Esophagus (tissue), 2 donors: ENCODE data around the gene ADCY4. TPM values are rescaled to one million over a fixed set of nuclear protein-coding genes. Genes with fewer than 3 reads are reported as not detected.

Experiments
- H3K27ac ChIP-seq, 2 donors: one replicate each; pipeline ENCODE4 v1.5.1; 2013; ENCODE audit warnings: low read depth in 2 of 2, mild to moderate bottlenecking in 2 of 2, inconsistent platforms in 1 of 2, low read length in 1 of 2, moderate library complexity in 1 of 2
- H3K27me3 ChIP-seq, 2 donors: one replicate each; pipeline ENCODE4 v1.6.1; 2013; ENCODE audit warnings: low read length in 2 of 2, control low read depth in 1 of 2, mild to moderate bottlenecking in 1 of 2; ENCODE audit not compliant: insufficient read depth in 2 of 2, control insufficient read depth in 1 of 2
- H3K36me3 ChIP-seq, 2 donors: one replicate each; pipeline ENCODE4 v1.6.1; 2013; ENCODE audit warnings: low read length in 1 of 2; ENCODE audit not compliant: control insufficient read depth in 2 of 2, insufficient read depth in 2 of 2
- H3K4me1 ChIP-seq, 2 donors: one replicate each; pipeline ENCODE4 v1.6.1; 2013; ENCODE audit warnings: low read length in 1 of 2; ENCODE audit not compliant: control insufficient read depth in 2 of 2, insufficient read depth in 2 of 2
- H3K4me3 ChIP-seq, 2 donors: one replicate each; pipeline ENCODE4 v1.5.1; 2013; ENCODE audit warnings: low read length in 2 of 2, mild to moderate bottlenecking in 2 of 2, low read depth in 1 of 2, moderate library complexity in 1 of 2
- H3K9me3 ChIP-seq, 2 donors: one replicate each; pipeline ENCODE4 v1.6.1; 2013; ENCODE audit warnings: mild to moderate bottlenecking in 2 of 2, low read depth in 1 of 2, low read length in 1 of 2, moderate library complexity in 1 of 2; ENCODE audit not compliant: control insufficient read depth in 2 of 2, insufficient read depth in 1 of 2
- WGBS, 2 donors: extraction: QIAGEN DNeasy Blood & Tissue Kit; methylation state at CpG; one replicate each; pipeline ENCODE4 v1.1.7; 2013; 5-methylcytosine and 5-hydroxymethylcytosine counted together
- polyA plus RNA-seq, 2 donors: library from polyadenylated mRNA; stranded (reverse); fragments of 200-250 nt; gene quantifications; one replicate each; pipeline ENCODE4 v1.2.3, GENCODE V29; 2013
- donor health status: healthy with polysubstance abuse.
- donor health status: Bipolar disorder and iron deficiency.

The ADCY4 gene
- polyA plus RNA-seq, 2 donors, result 10.2 to 23.3 TPM

DNA sequence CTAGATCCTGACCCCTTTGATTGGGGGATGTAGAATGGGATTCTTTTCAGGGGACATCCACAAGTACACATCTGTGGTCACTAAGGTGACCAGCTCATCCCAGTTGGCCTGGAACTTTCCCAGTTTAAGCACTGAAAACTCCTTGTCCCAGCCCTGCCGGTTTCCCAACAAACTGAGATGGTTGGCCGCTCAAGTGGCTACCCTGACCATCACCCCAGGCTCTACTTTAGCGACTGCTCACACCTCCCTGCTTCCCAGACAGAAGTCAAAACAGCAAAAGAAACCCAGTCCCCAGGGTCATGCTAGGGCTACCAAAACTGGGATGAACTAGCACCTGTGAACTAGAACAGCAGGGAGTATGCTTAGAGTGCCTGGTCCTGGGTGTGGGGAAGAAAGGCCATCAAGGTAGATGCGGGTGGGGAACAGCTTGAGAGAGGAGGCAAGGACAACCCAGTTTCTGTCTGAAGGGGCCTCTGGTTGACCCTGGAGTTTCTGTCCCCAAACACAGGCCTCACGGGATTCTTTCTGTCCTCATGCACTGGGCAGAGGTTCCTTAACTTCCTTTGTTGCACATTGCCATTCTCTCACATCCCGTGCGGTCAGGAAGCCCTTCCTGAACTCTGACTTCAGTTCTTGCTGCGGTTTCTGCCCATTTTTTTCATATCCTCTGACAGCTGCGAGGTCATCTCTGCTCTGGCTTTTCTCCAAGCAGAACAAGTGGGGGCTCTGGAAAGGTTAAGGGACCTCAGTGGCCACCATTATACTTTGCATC, 21.9 kb downstream of the ADCY4 start:
- WGBS, 2 donors, result 66 to 69% methylated on average over 9 of the region's 9 CpGs
- Histone ChIP-seq H3K36me3 (no peaks in the 10 kb centered on the region), H3K4me3 (peak overlapping the region in 1 of 2 donors; percentile 16), H3K27me3 (no peaks in the 10 kb centered on the region), H3K9me3 (no peaks in the 10 kb centered on the region), H3K27ac (peak overlapping the region; percentile 79 to 94), H3K4me1 (peaks cover 13 to 57% of the 10 kb centered on the region in 2 donors)

DNA sequence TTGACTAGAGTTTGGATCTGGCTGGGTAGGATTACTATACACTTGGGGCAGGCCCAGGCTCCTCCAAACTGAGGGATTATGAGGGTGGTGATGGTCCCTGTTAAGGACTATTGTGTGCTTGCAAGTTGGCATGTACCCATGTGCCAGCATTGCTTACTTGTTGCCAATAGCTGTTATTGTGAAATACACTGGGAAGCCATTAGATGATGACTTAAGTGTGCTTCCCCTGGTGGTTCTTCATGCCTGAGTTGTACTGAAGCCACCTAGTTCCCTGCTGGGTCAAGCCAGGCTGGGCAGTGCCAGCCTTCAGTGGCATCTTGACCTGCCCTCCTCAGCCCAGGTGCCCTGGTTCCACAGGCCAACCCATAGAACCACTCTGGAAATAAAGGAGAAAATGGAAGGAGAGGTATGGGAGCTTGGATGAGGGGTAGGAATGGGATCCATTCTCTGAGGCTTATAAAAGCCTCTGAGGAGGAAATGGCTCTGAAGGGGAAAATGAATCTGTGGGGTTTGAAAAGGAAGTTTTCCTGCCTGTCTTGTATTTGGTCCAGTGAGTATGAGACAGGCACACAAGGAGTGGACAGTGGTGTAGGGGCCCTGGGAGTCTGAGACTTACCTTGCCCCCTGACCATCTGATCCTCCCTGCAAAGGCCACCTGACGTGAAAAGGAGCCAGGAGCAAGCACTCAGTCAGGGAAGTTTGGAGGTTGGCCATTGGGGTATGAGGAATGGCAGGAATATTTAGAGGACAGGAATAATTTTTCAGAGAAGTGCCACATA, 22.8 kb downstream of the ADCY4 start:
- H3K9me3 ChIP-seq, result no peaks in the 10 kb centered on the region
- peaks cover 13 to 57% of the 10 kb centered on the region in 2 donors for H3K4me1 ChIP-seq
- peaks cover 3 to 7% of the 10 kb centered on the region in 2 donors for H3K36me3 ChIP-seq
- peak overlapping the region; percentile 47 to 70 for H3K4me3 ChIP-seq
- H3K27me3 ChIP-seq, result no peaks in the 10 kb centered on the region
- WGBS, 2 donors, result 72 to 91% methylated on average over 1 of the region's 1 CpG
- peak overlapping the region; percentile 93 to 94 for H3K27ac ChIP-seq

DNA sequence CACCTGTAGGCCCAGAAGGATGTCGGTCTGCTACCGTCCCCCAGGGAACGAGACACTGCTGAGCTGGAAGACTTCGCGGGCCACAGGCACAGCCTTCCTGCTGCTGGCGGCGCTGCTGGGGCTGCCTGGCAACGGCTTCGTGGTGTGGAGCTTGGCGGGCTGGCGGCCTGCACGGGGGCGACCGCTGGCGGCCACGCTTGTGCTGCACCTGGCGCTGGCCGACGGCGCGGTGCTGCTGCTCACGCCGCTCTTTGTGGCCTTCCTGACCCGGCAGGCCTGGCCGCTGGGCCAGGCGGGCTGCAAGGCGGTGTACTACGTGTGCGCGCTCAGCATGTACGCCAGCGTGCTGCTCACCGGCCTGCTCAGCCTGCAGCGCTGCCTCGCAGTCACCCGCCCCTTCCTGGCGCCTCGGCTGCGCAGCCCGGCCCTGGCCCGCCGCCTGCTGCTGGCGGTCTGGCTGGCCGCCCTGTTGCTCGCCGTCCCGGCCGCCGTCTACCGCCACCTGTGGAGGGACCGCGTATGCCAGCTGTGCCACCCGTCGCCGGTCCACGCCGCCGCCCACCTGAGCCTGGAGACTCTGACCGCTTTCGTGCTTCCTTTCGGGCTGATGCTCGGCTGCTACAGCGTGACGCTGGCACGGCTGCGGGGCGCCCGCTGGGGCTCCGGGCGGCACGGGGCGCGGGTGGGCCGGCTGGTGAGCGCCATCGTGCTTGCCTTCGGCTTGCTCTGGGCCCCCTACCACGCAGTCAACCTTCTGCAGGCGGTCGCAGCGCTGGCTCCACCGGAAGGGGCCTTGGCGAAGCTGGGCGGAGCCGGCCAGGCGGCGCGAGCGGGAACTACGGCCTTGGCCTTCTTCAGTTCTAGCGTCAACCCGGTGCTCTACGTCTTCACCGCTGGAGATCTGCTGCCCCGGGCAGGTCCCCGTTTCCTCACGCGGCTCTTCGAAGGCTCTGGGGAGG, 23.9 kb downstream of the ADCY4 start, which contains the start of gene LTB4R:
TSS of gene LTB4R (plus strand) at position 857 of the 959 bp plus-strand sequence. CDS start 4,150 bp downstream, outside the sequence.
- peaks cover 6 to 48% of the 10 kb centered on the region in 2 donors for H3K4me1 ChIP-seq
- WGBS, 2 donors, result 3 to 16% methylated on average over 96 to 99 of the region's 99 CpGs

DNA sequence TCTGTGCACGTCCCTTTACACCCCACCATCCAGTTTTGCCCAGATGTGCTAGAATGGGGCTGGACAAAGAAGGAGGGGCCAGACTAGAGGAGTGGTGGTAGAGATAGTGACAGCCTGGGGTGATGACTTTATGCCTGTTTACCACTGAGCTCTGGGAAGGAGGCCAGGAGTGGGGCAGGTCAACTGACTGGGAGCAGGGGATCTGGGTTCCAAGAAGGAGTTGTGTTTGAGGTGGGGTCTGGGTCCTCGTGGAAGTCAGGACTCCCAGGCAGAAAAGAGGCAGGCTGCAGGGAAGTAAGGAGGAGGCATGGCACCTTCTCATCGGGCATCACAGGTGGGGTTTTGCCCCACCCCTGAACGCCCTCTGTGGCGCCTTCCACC, 24.6 kb downstream of the ADCY4 start:
- H3K4me1 ChIP-seq, result peaks cover 6 to 41% of the 10 kb centered on the region in 2 donors
- no peaks in the 10 kb centered on the region for H3K27me3 ChIP-seq
- peak overlapping the region; percentile 47 to 70 for H3K4me3 ChIP-seq
- H3K9me3 ChIP-seq, result no peaks in the 10 kb centered on the region
- WGBS, 2 donors, result 15 to 23% methylated on average over 5 of the region's 5 CpGs
- peaks cover 7 to 21% of the 10 kb centered on the region in 2 donors for H3K36me3 ChIP-seq
- peak overlapping the region; percentile 93 to 94 for H3K27ac ChIP-seq

More for the DNA sequence above, 23.9 kb downstream of the ADCY4 start, which contains the start of gene LTB4R:
- H3K9me3 ChIP-seq, result no peaks in the 10 kb centered on the region
- H3K27ac ChIP-seq, result peak within 1 kb of the TSS; percentile 93 to 94
- peaks cover 7 to 15% of the 10 kb centered on the region in 2 donors for H3K36me3 ChIP-seq
- H3K27me3 ChIP-seq, result no peaks in the 10 kb centered on the region
- peak within 1 kb of the TSS; percentile 47 to 70 for H3K4me3 ChIP-seq

DNA sequence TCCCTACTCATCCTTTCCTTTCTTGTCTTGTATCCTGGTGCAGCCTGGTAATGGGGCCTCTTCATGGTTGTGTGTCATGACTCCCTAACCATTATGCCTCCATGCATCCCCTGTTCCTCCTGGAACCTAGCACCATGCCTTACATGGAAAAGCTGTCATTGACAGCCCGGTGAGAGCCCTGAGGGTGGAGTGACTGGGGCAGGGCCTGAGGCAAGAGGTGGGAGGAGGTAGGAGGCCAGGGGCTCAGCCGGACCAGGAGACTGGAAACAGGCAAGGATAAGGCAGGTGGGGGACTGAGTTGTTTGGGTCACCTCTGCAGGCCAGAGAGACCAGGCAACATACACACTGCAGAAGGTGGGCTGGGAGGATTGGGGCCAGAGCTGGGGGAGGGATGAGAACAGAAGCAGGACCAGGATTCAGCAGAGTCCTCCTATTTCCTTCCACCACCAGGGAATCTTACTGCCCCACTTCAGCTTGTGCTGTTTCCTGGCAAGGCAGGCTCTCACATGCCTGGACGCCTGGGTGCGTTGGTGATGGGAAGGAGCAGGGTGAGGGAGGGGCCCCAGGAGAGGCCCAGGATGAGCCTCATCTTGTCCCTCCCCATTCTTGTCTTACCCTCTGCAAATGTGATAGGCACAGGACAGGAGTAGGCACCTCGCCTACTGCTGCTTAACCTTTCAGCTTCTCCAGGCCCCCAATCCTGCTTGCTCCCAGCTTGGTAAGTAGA, 25.2 kb downstream of the ADCY4 start, which contains the start of gene LTB4R2:
TSS of gene LTB4R2 (plus strand) at position 603 of the 727 bp plus-strand sequence. CDS start 525 bp downstream, outside the sequence.
- Histone ChIP-seq H3K27me3 (no peaks in the 10 kb centered on the region), H3K9me3 (no peaks in the 10 kb centered on the region), H3K27ac (peak within 1 kb of the TSS; percentile 93 to 94), H3K36me3 (peaks cover 10 to 26% of the 10 kb centered on the region in 2 donors), H3K4me3 (peak within 1 kb of the TSS; percentile 47 to 70), H3K4me1 (peaks cover 6 to 35% of the 10 kb centered on the region in 2 donors)
- 46 to 48% methylated on average over 5 of the region's 5 CpGs for WGBS, 2 donors

DNA sequence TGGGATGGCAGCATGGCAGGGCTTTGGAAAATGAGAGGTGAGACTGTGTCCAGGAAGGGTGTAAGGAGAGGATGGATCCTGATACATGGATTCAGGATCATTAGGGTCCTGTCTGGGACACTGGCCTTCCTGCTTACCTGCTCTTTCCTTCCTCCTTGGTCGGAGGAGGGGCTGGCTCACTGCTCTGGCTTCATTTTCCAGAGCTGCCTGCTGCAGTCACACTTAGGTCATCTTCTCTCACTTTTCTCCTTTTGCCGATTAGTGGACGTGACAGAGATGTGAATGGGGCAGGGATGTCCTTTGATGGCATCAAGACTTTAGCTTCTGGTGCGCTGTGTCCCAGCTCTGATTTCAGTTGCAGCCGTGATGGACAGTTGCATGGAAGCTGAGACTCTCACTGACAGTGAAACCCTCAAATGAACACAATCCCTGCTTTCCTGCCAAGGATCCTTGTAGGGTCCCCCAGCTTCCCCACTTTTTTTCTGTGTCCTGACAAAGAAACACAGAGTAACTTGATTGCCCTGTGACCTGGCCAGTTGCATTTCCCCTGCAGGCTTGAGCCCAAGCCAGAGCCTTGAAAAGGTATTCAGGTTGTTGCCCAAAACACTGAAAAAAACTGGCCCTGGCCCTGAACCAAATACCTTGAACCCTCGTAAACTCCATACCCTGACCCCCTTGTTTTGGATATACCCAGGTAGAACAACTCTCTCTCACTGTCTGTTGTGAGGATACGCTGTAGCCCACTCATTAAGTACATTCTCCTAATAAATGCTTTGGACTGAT, 26.3 kb downstream of the ADCY4 start:
- Histone ChIP-seq H3K27ac (peak overlapping the region; percentile 35 to 94), H3K9me3 (no peaks in the 10 kb centered on the region), H3K36me3 (peaks cover 10 to 37% of the 10 kb centered on the region in 2 donors), H3K4me1 (peaks cover 6 to 28% of the 10 kb centered on the region in 2 donors), H3K27me3 (no peaks in the 10 kb centered on the region), H3K4me3 (no peak overlapping the region)
- 78 to 80% methylated on average over 7 of the region's 7 CpGs for WGBS, 2 donors

DNA sequence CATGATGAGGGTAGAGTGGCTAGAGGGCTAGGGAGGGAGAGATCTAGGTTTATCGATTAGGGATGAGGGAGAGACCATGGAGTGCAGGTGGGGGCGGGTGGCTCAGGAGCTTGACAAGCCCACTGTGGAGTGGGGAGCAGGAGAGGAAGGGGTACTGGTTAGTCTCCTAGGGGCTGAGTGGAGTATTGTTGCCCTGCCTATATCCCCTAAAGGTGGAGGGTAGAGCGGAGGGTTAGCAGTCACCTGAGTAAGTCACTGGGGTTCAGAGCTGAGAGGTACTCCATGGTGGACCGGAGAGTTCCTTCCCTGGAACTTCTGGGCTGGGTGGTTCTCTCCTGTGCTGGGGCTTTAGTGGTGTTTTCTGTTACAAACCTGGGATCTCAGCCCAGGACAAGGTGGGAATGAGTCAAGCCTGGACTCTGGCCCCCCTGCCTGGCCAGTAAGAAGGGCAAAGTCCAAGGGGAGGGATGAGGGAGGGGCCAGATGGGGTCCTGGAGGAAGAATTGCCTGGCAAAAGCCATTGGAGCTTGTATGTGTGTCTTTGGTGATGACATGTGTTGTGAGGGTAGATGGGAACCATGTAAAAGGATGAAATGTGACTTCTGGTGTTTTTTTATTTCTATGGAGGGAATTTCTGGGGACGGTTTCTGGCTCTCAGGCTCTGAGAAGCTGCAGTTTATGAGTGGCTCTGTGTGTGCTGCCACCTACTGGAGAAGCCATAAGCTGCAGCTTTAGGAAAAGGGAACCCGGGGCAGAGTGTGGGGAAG, 27.1 kb downstream of the ADCY4 start, which contains the start of gene CIDEB:
TSS of gene CIDEB (minus strand) at position 403 of the 767 bp plus-strand sequence. CDS start at position 284, 119 bp downstream.
- Histone ChIP-seq H3K9me3 (no peaks in the 10 kb centered on the region), H3K36me3 (peaks cover 10 to 38% of the 10 kb centered on the region in 2 donors), H3K27me3 (no peaks in the 10 kb centered on the region), H3K27ac (peak within 1 kb of the TSS in 1 of 2 donors; percentile 35), H3K4me3 (no peak within 1 kb of the TSS), H3K4me1 (peaks cover 3 to 28% of the 10 kb centered on the region in 2 donors)
- WGBS, 2 donors, result 46 to 58% methylated on average over 6 of the region's 6 CpGs
